ENCODE measurements around the gene HHLA2. TPM values are rescaled to one million over a fixed set of nuclear protein-coding genes. Genes with fewer than 3 reads are reported as not detected.

Gene HHLA2
- total and polyA plus RNA-seq, 2 of the 8 experiments (the other 6 are each of a cell fraction or from before 2014, with no cell fraction given) = not detected

GRCh38 chr3:108333961-108334360 lies 37.6 kb downstream of the HHLA2 start (continued):
- no peak for TF ChIP-seq GTF2F1 (IDR thresholded peaks at IDR 0.05; ENCODE audit: borderline replicate concordance, low read depth, low read length)
- no peak for TF ChIP-seq SAP30 (IDR thresholded peaks at IDR 0.05; ENCODE audit: insufficient read depth, insufficient replicate concordance, low read length)
- no peak for TF ChIP-seq SIX5 (IDR thresholded peaks at IDR 0.05; ENCODE audit: low read depth, low read length)
- no peak for TF ChIP-seq ASH2L (IDR thresholded peaks at IDR 0.05; ENCODE audit: low read length)
- TF ChIP-seq CBX8 (IDR thresholded peaks at IDR 0.05; ENCODE audit: borderline replicate concordance, low read depth, low read length) = no peak
- TF ChIP-seq KDM1A (IDR thresholded peaks at IDR 0.05; ENCODE audit: borderline replicate concordance, low read length) = no peak
